Ecto neural progenitor cell (in vitro differentiated cells): ENCODE results near the gene LDLRAD3.
A peak's percentile ranks its signal among the peaks of the same experiment; 100 is the strongest.
"Not testable (repeated sequence)": the region's sequence is repeated elsewhere in the genome, so short reads cannot be mapped to it uniquely, and the experiment has no call there.

Experiments
- DNase-seq: peaks from one replicate; pipeline ENCODE4 v3.0.0-alpha.2; 2018; ENCODE audit warnings: low spot score

The LDLRAD3 gene, protein sequence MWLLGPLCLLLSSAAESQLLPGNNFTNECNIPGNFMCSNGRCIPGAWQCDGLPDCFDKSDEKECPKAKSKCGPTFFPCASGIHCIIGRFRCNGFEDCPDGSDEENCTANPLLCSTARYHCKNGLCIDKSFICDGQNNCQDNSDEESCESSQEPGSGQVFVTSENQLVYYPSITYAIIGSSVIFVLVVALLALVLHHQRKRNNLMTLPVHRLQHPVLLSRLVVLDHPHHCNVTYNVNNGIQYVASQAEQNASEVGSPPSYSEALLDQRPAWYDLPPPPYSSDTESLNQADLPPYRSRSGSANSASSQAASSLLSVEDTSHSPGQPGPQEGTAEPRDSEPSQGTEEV

GRCh38 chr11:35943713-35944502 lies at the start of gene LDLRAD3:
TSS of gene LDLRAD3 (plus strand) at chr11:35944062. CDS start at chr11:35944099, 37 bp downstream.
- peak; percentile 92 for DNase-seq

DNA sequence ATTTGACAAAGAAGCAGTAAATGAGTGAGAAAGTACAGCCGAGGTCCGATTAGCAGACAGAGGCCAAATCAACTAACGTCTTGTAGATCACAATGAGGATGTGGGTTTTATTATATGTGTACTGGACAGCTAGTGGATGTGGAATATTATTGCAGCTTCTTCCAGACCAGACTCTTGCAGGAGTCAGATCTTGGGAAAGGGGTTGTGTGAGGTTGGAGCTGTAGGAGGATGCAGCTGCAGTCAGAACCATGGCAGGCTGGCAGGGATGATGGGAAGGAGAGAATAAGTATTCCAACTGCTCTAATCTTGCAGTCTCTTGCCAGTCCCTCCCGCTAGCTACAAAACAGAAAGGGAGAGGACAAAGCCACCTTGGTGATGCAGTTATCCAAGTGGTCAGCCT lies 46.8 kb upstream of the LDLRAD3 start:
- DNase-seq: no peak

GRCh38 chr11:35902961-35903360 lies 40.9 kb upstream of the LDLRAD3 start:
- no peak for DNase-seq

DNA sequence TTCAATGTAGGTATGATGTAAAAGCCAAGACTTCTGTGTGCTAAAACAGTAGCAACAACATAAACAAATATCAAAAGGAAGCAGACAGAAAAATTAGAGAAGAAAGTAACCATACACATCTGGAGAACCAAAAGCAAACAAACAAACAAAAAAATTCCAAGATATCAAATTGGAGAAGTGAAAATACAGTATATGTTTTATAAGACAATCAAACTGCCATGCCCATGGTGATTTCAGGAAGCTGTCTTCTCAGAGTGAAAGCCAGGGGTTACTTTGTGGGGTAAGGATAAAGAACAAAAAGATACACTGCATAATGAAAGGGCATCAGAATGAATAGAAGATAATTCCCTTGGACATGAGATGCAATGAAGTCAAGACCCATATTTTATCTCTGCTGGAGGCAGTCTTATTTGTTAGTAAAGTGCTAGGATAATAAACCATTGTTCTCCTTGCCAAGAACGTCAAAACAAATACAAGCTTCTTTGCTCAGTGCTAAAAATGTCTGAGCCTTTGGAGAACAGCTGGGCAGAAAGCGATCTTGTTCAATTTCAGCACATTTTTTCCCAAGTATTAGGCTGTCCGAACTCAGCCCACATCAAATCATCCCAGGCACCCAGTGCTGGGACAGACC lies 38.1 kb upstream of the LDLRAD3 start:
- DNase-seq: no peak

- DNase-seq: no peak
These were observed 37.6 kb upstream of the LDLRAD3 start for GRCh38 chr11:35906277-35906661.

GRCh38 chr11:35906681-35907080 lies 37.2 kb upstream of the LDLRAD3 start:
- no peak for DNase-seq

DNA sequence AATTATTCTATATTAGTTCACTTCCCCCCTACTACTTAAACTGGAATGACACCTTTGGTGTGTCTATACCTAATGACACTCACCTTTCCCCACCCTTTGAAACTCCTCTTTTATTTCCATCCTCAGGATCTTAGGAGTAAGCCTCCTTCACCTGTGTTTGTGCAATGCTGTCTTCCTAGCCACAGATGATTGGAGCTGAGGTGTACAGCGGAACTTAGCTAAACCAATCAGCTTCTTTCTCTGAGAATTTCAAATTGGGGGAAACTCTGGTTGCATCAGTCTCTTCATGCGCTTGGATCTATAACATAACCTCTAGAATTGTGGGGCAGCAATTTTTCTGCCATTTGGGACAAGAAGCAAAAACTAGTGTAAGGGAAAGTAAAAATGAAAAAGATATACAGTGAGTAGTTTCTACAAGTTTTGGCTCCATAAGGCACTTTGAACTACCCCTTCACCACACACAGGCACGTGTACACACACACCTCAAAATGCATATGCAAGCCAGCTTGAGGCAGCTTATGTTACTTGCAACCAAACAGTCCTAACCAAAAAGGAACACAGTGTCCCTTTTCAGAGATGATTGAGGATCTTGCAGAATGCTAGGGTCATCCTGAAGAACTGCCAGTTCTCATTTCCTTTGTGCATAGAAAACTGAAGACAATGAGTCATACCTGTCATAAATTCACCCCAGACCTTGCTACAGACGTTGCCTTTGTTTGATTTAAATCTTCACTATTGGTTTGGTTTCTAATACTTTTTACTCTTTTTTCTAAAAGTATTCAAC lies 36.0 kb upstream of the LDLRAD3 start:
- DNase-seq: no peak

- not testable (repeated sequence) for DNase-seq
These were observed 35.5 kb upstream of the LDLRAD3 start for GRCh38 chr11:35908432-35908771.

DNA sequence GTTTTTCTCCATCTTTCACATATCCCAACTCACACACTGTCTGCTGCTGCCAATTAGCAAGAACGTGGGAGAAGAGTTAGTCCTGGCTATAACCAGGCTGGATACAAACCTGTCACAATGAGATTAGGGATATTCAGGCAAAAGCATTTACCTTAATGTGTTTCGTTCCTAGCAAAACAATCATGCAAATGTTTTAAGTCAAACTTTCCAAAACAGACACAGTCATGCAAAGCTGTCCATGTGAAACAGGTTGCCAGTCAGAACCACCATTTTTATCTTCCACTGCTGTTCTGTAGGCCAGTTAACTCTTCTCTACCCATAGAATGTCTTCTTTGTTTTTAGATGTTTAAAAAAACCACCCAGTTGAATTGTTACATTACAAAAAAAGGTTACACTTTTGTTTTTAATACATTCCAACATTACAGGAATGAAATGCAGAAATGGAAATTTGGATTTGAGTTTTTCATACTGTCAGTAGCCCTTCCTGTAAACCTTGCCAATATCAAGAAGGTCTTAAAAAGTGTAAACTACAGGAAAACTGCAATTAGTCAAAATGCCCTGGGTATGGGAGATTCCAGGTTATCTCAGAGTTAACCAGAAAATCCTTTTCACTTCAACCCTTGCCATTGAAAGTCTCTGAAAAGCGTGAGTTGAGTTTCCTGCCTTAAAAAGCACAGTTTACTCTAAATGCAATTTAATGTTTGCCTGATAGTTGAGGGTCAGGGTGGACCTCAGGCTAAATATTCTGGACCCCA lies 34.2 kb upstream of the LDLRAD3 start:
- no peak for DNase-seq

- DNase-seq: no peak
These were observed 32.8 kb upstream of the LDLRAD3 start for GRCh38 chr11:35911013-35911412.

- DNase-seq: no peak
These were observed 32.2 kb upstream of the LDLRAD3 start for GRCh38 chr11:35911616-35912165.

DNA sequence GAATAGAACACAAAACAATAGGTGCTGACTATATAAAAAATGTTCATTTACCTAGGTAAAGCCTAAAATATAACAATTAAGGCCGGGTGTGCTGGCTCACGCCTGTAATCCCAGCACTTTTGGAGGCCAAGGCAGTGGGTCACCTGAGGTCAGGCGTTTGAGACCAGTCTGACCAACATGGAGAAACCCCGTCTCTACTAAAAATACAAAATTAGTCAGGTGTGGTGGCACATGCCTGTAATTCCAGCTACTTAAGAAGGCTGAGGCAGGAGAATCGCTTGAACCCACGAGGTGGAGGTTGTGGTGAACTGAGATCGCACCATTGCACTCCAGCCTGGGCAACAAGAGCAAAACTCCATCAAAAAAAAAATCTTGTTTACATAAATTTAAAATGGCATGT lies 31.4 kb upstream of the LDLRAD3 start:
- DNase-seq: not testable (repeated sequence)

DNA sequence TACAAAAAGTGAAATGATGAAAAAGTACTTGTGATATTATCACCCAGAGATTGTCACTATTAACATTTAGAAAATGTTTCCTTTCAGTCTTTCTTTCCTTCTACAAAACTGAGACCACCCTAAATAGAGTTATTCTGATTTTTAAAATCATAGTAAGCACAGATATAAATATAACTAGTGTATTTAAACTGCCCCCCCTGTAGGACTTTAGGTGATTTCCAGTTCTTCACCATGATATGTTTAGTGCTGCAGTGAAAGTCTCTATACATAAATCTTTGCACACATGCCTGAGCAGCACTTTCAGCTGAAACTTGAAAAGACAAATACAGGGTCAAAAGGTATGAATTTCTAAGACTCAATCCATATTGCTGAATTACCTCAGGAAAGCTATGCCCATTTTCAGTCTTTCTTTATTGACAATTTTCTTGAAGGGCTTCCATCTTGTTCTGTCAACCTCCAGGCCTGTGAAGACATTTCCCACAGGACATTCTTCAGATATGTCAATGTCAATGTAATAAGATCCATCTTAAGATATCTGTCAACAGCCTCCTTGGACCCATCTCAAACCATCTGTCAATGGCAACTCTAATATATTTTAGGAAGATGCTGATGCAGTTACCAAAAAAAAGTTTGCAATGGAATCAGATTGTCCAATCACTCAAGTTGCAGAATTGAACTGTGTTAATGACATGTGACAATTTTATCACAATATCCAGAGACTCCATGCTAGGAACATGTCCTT lies 30.8 kb upstream of the LDLRAD3 start:
- DNase-seq: no peak

DNA sequence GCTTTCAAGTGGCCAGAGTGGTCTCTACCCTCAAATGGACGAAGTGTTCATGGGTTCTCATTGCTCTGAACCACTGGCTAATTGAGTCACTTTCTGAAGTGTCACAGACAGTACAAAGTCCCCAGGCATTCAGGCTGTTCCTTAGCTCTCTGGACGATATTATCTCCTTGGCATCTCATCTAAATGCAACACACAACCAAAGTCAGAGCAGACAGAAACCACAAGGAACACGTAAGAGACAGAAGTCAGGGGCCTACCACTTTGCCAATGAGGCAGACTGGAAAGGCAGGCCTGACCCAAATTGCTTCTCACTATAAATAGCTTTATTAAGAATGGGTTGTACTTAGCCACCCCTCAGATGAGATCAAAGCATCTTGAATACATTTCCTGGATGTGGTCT lies 29.0 kb upstream of the LDLRAD3 start:
- DNase-seq: no peak

DNA sequence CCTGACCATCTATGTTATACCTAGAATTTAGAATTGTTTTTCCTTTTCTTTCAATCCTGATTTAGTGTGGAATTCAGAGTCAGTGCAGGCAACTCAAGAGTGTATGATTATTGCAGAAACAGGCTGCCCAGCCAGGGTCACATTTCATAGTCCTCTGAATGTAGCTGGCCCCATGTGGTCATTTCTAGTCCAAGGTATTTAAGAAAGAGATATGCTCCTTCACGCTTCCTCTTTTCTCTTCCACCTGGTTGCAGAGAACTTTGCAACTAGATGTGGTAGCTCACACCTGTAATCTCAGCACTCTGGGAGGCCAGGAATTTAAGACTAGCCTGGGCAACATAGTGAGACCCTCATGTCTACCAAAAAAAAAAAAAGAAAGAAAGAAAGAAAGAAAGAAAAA lies 27.6 kb upstream of the LDLRAD3 start:
- DNase-seq: no peak

DNA sequence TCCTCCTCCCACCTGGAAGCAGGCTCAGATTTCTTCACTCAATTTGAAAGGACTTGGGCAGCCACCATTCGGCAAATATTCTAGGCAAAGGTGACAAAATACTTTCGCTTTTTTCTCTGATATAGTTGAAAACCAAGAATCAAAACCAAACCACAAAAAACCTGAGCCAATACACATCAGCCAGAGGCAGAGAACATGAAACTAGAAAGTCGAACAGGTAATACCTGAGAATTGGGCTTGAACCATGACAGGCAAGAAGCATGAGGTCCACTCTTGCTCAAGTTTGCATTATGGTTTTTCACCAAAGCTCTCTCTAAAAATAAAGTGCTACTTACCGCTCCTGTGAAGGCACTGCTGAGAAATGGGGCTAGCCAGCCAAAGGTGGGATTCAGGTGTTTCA lies 26.2 kb upstream of the LDLRAD3 start:
- no peak for DNase-seq

- DNase-seq: no peak
These were observed 25.1 kb upstream of the LDLRAD3 start for GRCh38 chr11:35918716-35919115.

DNA sequence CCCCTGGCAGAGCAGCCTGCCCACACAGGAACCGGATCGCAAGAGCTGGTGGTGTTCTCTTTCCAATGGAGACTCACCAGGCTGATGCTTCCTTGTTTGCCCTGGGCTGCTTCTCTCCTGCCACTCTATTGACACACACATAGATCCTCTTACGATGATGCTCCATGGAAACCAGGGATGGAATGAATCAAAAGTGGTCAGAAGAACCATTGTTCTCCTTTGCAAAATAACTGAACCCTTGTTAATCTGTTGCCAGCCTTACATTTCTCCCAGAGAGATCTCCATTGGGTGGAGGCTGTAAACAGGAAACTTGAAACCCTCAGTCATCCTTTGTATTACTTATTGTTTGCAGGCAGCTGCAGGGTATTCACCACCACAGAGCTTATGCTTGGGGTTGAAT lies 24.6 kb upstream of the LDLRAD3 start:
- DNase-seq: peak; percentile 52

DNA sequence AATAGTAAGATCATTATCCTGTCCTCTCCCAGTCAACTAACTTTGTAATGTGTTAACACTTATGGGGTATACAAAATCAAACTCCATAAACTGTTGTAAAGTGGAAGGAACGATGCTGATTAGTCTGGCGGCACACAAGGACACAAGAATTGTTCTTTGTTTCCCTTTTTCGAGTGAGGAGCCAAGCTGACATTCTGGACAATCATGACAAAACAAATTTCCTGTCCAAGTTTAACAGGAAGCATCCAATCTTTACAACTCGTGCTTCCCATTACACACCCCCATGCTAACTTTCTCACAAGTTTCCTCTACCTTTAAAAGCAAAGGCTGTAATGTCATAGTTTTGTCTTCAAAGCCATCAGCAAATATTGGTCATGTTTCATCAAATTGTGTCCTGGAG lies 20.4 kb upstream of the LDLRAD3 start:
- DNase-seq: no peak

GRCh38 chr11:35924811-35925210 lies 19.1 kb upstream of the LDLRAD3 start:
- DNase-seq: no peak

DNA sequence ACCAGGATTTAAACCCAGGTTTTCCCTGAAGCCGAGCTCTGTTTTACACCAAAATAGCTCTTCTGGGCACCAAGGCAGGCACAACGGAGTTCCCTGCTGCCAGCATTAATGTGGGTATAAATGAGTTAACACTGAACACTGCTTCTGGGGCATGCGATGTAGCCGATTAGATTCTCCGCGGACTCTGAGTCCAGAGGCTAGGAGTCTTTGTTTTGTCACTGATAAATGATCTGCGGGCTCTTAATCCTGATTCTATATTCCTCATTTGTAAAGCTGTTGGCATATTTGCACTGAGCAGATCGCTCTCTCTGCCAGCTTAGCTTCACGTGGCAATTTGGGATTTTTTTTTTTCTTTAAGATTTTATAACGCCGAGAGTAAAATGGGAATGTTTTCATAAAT lies 16.8 kb upstream of the LDLRAD3 start:
- DNase-seq: no peak
